IMR-90 (cell line): ENCODE measurements around the gene AFAP1L2. TPM values are rescaled to one million over a fixed set of nuclear protein-coding genes. Genes with fewer than 3 reads are reported as not detected.

Source experiments
- ATAC-seq: fragments of 200-7000 bp; cut with Tn5 transposase; 2 replicates; pipeline ENCODE4 v1.9.1; 2020; ENCODE audit warnings: low read depth, mild to moderate bottlenecking, moderate library complexity
- BruUV-seq: library from RNA; stranded (reverse); fragments of 400-500 nt; replicated peaks from 2 replicates; lab custom pipeline; 2021; lab: Mats Ljungman, UMichigan
- CTCF ChIA-PET: fragments of 300-600 bp; formaldehyde crosslinking; extraction: SDS; loops from one replicate; lab custom pipeline; 2021; ENCODE audit warnings: antibody characterized with exemption; lab: Yijun Ruan, JAX
- POLR2A ChIA-PET: fragments of 300-600 bp; sonication (Branson Sonifier 250); formaldehyde crosslinking; loops from one replicate; lab custom pipeline; 2022; ENCODE audit warnings: antibody characterized with exemption; ENCODE audit not compliant: unreplicated experiment; lab: Charles Lee
- DNase-seq: peaks from one replicate; pipeline ENCODE4 v3.0.0; 2013
- H2AFZ ChIP-seq: replicated peaks from 2 replicates; pipeline ENCODE3; 2013; ENCODE audit warnings: low read length, mild to moderate bottlenecking; ENCODE audit not compliant: poor library complexity
- H2AK5ac ChIP-seq: 2 replicates; pipeline ENCODE4 v1.6.1; 2013; ENCODE audit warnings: low read depth, low read length, inconsistent platforms
- H2AK9ac ChIP-seq: replicated peaks from 2 replicates; pipeline ENCODE3; 2013; ENCODE audit warnings: mild to moderate bottlenecking, low read depth, low read length, moderate library complexity; ENCODE audit not compliant: poor library complexity
- H2BK120ac ChIP-seq: 2 replicates; pipeline ENCODE4 v1.6.1; 2013; ENCODE audit warnings: low read depth, low read length, inconsistent platforms
- H2BK15ac ChIP-seq: 3 replicates; pipeline ENCODE4 v1.6.1; 2013; ENCODE audit warnings: low read depth, low read length, inconsistent platforms
- H2BK20ac ChIP-seq: 2 replicates; pipeline ENCODE4 v1.6.1; 2013; ENCODE audit warnings: low read depth, mild to moderate bottlenecking, inconsistent platforms, low read length, moderate library complexity
- H2BK5ac ChIP-seq: 2 replicates; pipeline ENCODE4 v1.6.1; 2013; ENCODE audit warnings: mild to moderate bottlenecking, low read depth, low read length, inconsistent platforms; ENCODE audit not compliant: poor library complexity, severe bottlenecking
- H3K14ac ChIP-seq: replicated peaks from 2 replicates; pipeline ENCODE4 v1.6.1; 2013; ENCODE audit warnings: low read depth, low read length, inconsistent platforms
- H3K18ac ChIP-seq: 2 replicates; pipeline ENCODE4 v1.6.1; 2013; ENCODE audit warnings: low read depth, low read length, control low read depth
- H3K23ac ChIP-seq: 2 replicates; pipeline ENCODE4 v1.6.1; 2013; ENCODE audit warnings: low read depth, low read length, inconsistent platforms
- H3K27ac ChIP-seq: 2 replicates; pipeline ENCODE4 v1.5.1; 2013; ENCODE audit warnings: mild to moderate bottlenecking, control low read depth, low read length; ENCODE audit not compliant: insufficient read depth
- H3K27me3 ChIP-seq: 2 replicates; pipeline ENCODE4 v1.6.1; 2013; ENCODE audit warnings: low read length; ENCODE audit not compliant: control insufficient read depth, insufficient read depth
- H3K36me3 ChIP-seq: 2 replicates; pipeline ENCODE4 v1.6.1; 2013; ENCODE audit warnings: low read length, mixed read lengths; ENCODE audit not compliant: control insufficient read depth, insufficient read depth
- H3K4ac ChIP-seq: 2 replicates; pipeline ENCODE4 v1.6.1; 2013; ENCODE audit warnings: low read depth, low read length, inconsistent platforms
- H3K4me1 ChIP-seq: 2 replicates; pipeline ENCODE4 v1.6.1; 2013; ENCODE audit warnings: low read length, mixed read lengths; ENCODE audit not compliant: control insufficient read depth, insufficient read depth
- H3K4me2 ChIP-seq: 2 replicates; pipeline ENCODE4 v1.6.1; 2013; ENCODE audit warnings: low read depth, mild to moderate bottlenecking, control low read depth, low read length, moderate library complexity
- H3K4me3 ChIP-seq: 2 replicates; pipeline ENCODE4 v1.5.1; 2013; ENCODE audit warnings: low read depth, mild to moderate bottlenecking, control low read depth, low read length, moderate library complexity; ENCODE audit not compliant: insufficient read depth
- H3K56ac ChIP-seq: 2 replicates; pipeline ENCODE4 v1.6.1; 2013; ENCODE audit warnings: low read length, inconsistent platforms; ENCODE audit not compliant: insufficient read depth; ENCODE audit errors: extremely low read depth
- H3K79me1 ChIP-seq, 2 experiments: 2 replicates each; pipeline ENCODE4 v1.6.1; 2013; ENCODE audit warnings: low read length in 2 of 2, inconsistent platforms in 1 of 2, low read depth in 1 of 2
- H3K9ac ChIP-seq: 2 replicates; pipeline ENCODE4 v1.6.1; 2013; ENCODE audit warnings: low read depth, low read length, control low read depth
- H3K9me1 ChIP-seq: 2 replicates; pipeline ENCODE4 v1.6.1; 2013; ENCODE audit warnings: low read length, inconsistent platforms; ENCODE audit not compliant: insufficient read depth
- H3K9me3 ChIP-seq: 2 replicates; pipeline ENCODE4 v1.6.1; 2013; ENCODE audit warnings: low read length; ENCODE audit not compliant: control insufficient read depth, insufficient read depth
- H4K20me1 ChIP-seq: 2 replicates; pipeline ENCODE4 v1.6.1; 2013; ENCODE audit warnings: low read length, inconsistent platforms; ENCODE audit not compliant: insufficient read depth
- H4K5ac ChIP-seq: 2 replicates; pipeline ENCODE4 v1.6.1; 2013; ENCODE audit warnings: mild to moderate bottlenecking, low read depth, low read length, control low read depth
- H4K8ac ChIP-seq, 2 experiments: 2 replicates each; pipeline ENCODE4 v1.6.1; 2013; ENCODE audit warnings: low read depth in 2 of 2, low read length in 2 of 2, control low read depth in 1 of 2, inconsistent platforms in 1 of 2
- H4K91ac ChIP-seq: 2 replicates; pipeline ENCODE4 v1.6.1; 2013; ENCODE audit warnings: low read depth, low read length, inconsistent platforms; ENCODE audit not compliant: insufficient read depth
- BHLHE40 ChIP-seq: fragments of 150-350 bp; IDR thresholded peaks from 2 replicates; pipeline ENCODE4 v1.6.1; 2016; ENCODE audit warnings: mild to moderate bottlenecking, low read depth, low read length
- CEBPB ChIP-seq: IDR thresholded peaks from 2 replicates; pipeline ENCODE4 v1.6.1; 2012; ENCODE audit warnings: low read depth, low read length, improper control_type of control experiment
- CHD1 ChIP-seq: IDR thresholded peaks from 2 replicates; pipeline ENCODE4 v1.6.1; 2012; ENCODE audit warnings: low read depth, low read length, improper control_type of control experiment
- CTCF ChIP-seq: conservative IDR thresholded peaks from 2 replicates; pipeline ENCODE4 v1.5.1; 2012; ENCODE audit warnings: mild to moderate bottlenecking, low read depth, low read length, improper control_type of control experiment
- ELK1 ChIP-seq: fragments of 150-350 bp; IDR thresholded peaks from 2 replicates; pipeline ENCODE4 v1.6.1; 2016; ENCODE audit warnings: low read depth, mild to moderate bottlenecking, low read length, moderate library complexity, borderline replicate concordance
- FOS ChIP-seq: fragments of 150-350 bp; IDR thresholded peaks from 2 replicates; pipeline ENCODE4 v1.6.1; 2016; ENCODE audit warnings: low read depth, low read length
- MAFK ChIP-seq: IDR thresholded peaks from 2 replicates; pipeline ENCODE4 v1.6.1; 2012; ENCODE audit warnings: low read depth, low read length, improper control_type of control experiment
- MAZ ChIP-seq: IDR thresholded peaks from 2 replicates; pipeline ENCODE4 v1.6.1; 2012; ENCODE audit warnings: low read depth, mild to moderate bottlenecking, low read length, improper control_type of control experiment, moderate library complexity, borderline replicate concordance
- MXI1 ChIP-seq: IDR thresholded peaks from 2 replicates; pipeline ENCODE4 v1.6.1; 2012; ENCODE audit warnings: low read depth, mild to moderate bottlenecking, low read length, moderate library complexity, borderline replicate concordance
- NFE2L2 ChIP-seq: fragments of 150-350 bp; IDR thresholded peaks from 2 replicates; pipeline ENCODE4 v1.6.1; 2016; ENCODE audit warnings: low read depth, mild to moderate bottlenecking, low read length
- POLR2A ChIP-seq: IDR thresholded peaks from 2 replicates; pipeline ENCODE4 v1.6.1; 2012; ENCODE audit warnings: mild to moderate bottlenecking, low read depth, low read length
- RAD21 ChIP-seq: IDR thresholded peaks from 2 replicates; pipeline ENCODE4 v1.6.1; 2012; ENCODE audit warnings: low read length, improper control_type of control experiment
- RCOR1 ChIP-seq: IDR thresholded peaks from 2 replicates; pipeline ENCODE4 v1.6.1; 2012; ENCODE audit warnings: mild to moderate bottlenecking, low read length, improper control_type of control experiment; ENCODE audit not compliant: insufficient replicate concordance
- RFX5 ChIP-seq: IDR thresholded peaks from 2 replicates; pipeline ENCODE4 v1.8.0; 2012; ENCODE audit warnings: low read depth, mild to moderate bottlenecking, low read length, moderate library complexity
- SMC3 ChIP-seq: fragments of 150-350 bp; IDR thresholded peaks from 2 replicates; pipeline ENCODE4 v1.6.1; 2016; ENCODE audit warnings: low read depth, mild to moderate bottlenecking, antibody characterized with exemption, low read length, moderate library complexity
- USF2 ChIP-seq: fragments of 150-350 bp; IDR thresholded peaks from 2 replicates; pipeline ENCODE4 v1.6.1; 2017; ENCODE audit warnings: mild to moderate bottlenecking, antibody characterized with exemption, low read length, low read depth
- WGBS, 2 experiments: methylation state at CpG; one replicate each; pipeline versions ENCODE4 v1.1.5 to v1.1.7; 2013; ENCODE audit warnings: missing lambda C conversion rate in 2 of 2; ENCODE audit not compliant: insufficient read length in 1 of 2; ENCODE audit errors: extremely low coverage in 2 of 2; 5-methylcytosine and 5-hydroxymethylcytosine counted together
- dilution Hi-C: fragments of 300-500 bp; cut with HindIII; formaldehyde crosslinking; loops from one replicate; pipeline ENCODE4 v1.14.3; 2018; ENCODE audit warnings: low sequenced_read_pairs; ENCODE audit not compliant: unreplicated experiment
- in situ Hi-C: fragments of 300-500 bp; cut with MboI; formaldehyde crosslinking; loops from 3 replicates; pipeline ENCODE4 v1.14.3; 2019; ENCODE audit warnings: low sequenced_read_pairs, inconsistent platforms, mixed read lengths
- intact Hi-C: fragments of 100-400 bp; cut with micrococcal nuclease; formaldehyde crosslinking; loops from 2 replicates; pipeline ENCODE4 v1.10.0; 2022
- polyA plus RNA-seq, 3 experiments: library from polyadenylated mRNA; depleted of rRNA; stranded (reverse); fragments of >200 nt; gene quantifications; 2 replicates each; pipeline ENCODE4 v1.2.3, GENCODE V29; 2012; ENCODE audit warnings: low replicate concordance in 1 of 3
- total RNA-seq: library from RNA; depleted of rRNA; stranded (reverse); fragments of >200 nt; gene quantifications from 2 replicates; pipeline ENCODE4 v1.2.3, GENCODE V29; 2012

The AFAP1L2 gene
- total and polyA plus RNA-seq, 2 of the 4 experiments (the other 2 are of a cell fraction) = under 0.01 to 0.10 TPM

- no TSS peak for BruUV-seq
Measured at GRCh38 chr10:114311496-114312209, 92.6 kb downstream of the AFAP1L2 start.

More at GRCh38 chr10:114311496-114312209, 92.6 kb downstream of the AFAP1L2 start:
- no peak overlapping the region for H3K4me3 ChIP-seq
- ChIA-PET CTCF (no interaction called here), POLR2A (no interaction called here)
- H2AK9ac ChIP-seq = no peak overlapping the region
- no peak overlapping the region for H2BK120ac ChIP-seq
- dilution Hi-C loops = no loop called here
- DNase-seq (no peak), ATAC-seq (no peak)
- H3K9me1 ChIP-seq = peaks cover 4% of the 10 kb centered on the region
- H3K56ac ChIP-seq = no peak overlapping the region
- H2BK15ac ChIP-seq = no peak overlapping the region
- WGBS, 2 experiments = 84% methylated on average over 4 of the region's 13 CpGs; no CpG with 5 or more reads in 1 of the 2 experiments
- H3K4ac ChIP-seq = no peak overlapping the region
- no peak overlapping the region for H3K14ac ChIP-seq
- in situ Hi-C loops = no loop called here
- H4K91ac ChIP-seq = no peak overlapping the region
- no peak overlapping the region for H2BK20ac ChIP-seq
- H3K18ac ChIP-seq = no peak overlapping the region
- no peaks in the 10 kb centered on the region; the same call in 1 of the 2 replicates for H3K9me3 ChIP-seq
- no peak overlapping the region for H2AFZ ChIP-seq
- no peak overlapping the region for H2BK5ac ChIP-seq
- no peaks in the 10 kb centered on the region for H3K36me3 ChIP-seq
- H3K4me1 ChIP-seq = peaks cover 7% of the 10 kb centered on the region; the same call in 1 of the 2 replicates
- H3K23ac ChIP-seq = no peak overlapping the region
- H3K79me1 ChIP-seq = no peaks in the 10 kb centered on the region
- H2AK5ac ChIP-seq = no peak overlapping the region
- intact Hi-C loops = no loop called here
- TF ChIP-seq SMC3 = no peak
- no peak for TF ChIP-seq RAD21
- no peak for TF ChIP-seq FOS
- no peak for TF ChIP-seq MAFK
- no peak for TF ChIP-seq CTCF
- TF ChIP-seq RCOR1 = no peak
- TF ChIP-seq MXI1 = no peak
- no peak for TF ChIP-seq POLR2A
- TF ChIP-seq RFX5 = no peak
- TF ChIP-seq CHD1 = no peak
- TF ChIP-seq USF2 = no peak
- no peak for TF ChIP-seq CEBPB
- TF ChIP-seq ELK1 = no peak
- no peak for TF ChIP-seq MAZ
- no peak for TF ChIP-seq NFE2L2
- no peak for TF ChIP-seq BHLHE40
- no peak overlapping the region for H3K27ac ChIP-seq
- H4K5ac ChIP-seq = no peak overlapping the region
- no peak overlapping the region for H4K8ac ChIP-seq
- no peaks in the 10 kb centered on the region for H4K20me1 ChIP-seq
- peaks cover 17% of the 10 kb centered on the region for H3K27me3 ChIP-seq
- H3K4me2 ChIP-seq = no peak overlapping the region
- no peak overlapping the region for H3K9ac ChIP-seq
